KOPT-K1 (cell line): ENCODE data around the gene SF3B6.
A peak's percentile ranks its signal among the peaks of the same experiment; 100 is the strongest.

ENCODE experiments used
- H3K27ac ChIP-seq: fragments of 200-600 bp; sonication (generic); 2 replicates; pipeline ENCODE4 v1.5.1; 2016; ENCODE audit warnings: antibody characterized with exemption, mild to moderate bottlenecking, low read depth, low read length; ENCODE audit not compliant: poor library complexity, severe bottlenecking
- H3K36me3 ChIP-seq: fragments of 200-600 bp; sonication (generic); 2 replicates; pipeline ENCODE4 v1.5.1; 2017; ENCODE audit warnings: antibody characterized with exemption, mild to moderate bottlenecking, low read length, moderate library complexity; ENCODE audit not compliant: insufficient read depth
- H3K9me3 ChIP-seq: fragments of 200-600 bp; sonication (generic); 2 replicates; pipeline ENCODE4 v1.5.1; 2017; ENCODE audit warnings: antibody characterized with exemption, low read length, mild to moderate bottlenecking; ENCODE audit not compliant: insufficient read depth, poor library complexity, severe bottlenecking

SF3B6 gene

DNA sequence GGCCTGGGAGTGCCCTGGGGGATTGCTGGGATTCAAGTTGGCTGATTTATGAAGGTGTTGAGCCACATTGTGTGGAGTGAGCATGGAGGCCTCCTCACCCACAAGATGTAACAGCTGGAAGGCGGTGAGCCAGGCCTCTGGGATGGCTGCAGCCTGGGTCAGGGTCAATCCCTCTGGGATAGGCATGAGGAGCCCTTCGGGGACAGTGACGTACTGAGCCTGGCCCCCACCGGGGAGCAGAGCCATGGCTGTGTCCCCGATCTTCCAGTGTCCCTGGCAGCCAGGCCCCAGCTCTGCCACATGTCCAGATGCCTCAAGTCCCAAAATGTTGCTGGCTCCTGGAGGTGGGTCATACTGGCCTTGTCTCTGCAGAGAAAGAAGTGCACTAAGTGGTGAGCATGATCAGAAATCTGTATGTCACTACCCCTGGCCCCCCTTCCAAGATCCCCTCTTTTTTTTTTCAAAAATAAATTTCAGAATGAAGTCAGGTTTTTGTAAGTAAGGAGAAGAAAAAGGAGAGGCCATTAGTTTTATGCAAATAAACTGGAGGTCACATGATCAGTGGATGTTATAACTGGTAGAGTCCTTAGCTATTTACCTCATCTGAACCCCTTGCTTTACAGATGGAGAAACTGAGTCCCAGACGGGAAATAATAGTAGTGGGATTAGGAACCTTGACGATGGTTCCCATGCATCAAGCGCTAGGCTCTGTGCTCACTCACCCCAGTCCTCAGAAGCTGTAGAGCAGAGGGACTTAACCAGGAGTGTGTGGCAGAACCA, 6.9 kb upstream of the SF3B6 start:
- Histone ChIP-seq H3K36me3 (no peaks in the 10 kb centered on the region), H3K27ac (peak overlapping the region; percentile 62), H3K9me3 (no peaks in the 10 kb centered on the region)

DNA sequence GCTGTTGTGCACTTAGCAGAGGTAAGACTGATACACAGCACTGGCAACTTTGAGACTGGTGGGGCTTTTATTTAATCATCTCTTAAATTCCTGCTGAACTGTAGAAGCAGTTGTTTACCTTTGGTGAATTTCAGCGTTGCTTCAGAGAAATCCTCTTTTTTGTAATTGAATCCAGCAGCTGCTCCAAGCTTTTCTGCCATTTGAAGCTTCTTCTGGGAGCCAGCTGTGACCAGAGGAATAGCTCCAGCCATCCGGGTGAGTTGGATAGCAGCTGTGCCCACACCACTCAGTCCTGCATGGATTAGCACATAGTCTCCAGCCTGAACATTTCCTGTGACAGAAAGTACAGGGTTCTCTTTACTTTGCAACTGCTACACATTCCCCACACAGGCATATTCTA, 4.6 kb upstream of the SF3B6 start:
- H3K36me3 ChIP-seq = no peaks in the 10 kb centered on the region
- H3K9me3 ChIP-seq = no peaks in the 10 kb centered on the region
- no peak overlapping the region for H3K27ac ChIP-seq

DNA sequence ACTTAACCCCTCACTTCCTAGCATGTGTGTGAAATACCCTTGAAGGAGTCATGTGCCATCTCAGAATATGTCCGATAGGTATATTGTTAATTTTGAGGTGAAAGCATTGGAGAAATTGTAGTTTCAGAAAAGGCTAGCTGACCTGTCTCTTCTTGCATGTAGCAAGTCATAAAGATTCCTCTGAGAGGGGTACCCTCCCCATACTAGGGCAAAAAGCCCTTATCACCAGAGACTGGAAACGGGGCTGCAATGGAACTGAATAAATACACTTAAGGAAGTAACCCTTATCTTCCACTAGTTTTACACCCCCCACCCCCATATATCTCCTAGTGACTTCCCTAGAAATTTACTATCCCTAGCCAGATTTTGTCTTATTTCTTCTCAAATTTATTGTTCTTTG, 1.8 kb upstream of the SF3B6 start:
- H3K9me3 ChIP-seq = no peaks in the 10 kb centered on the region
- peaks cover 19% of the 10 kb centered on the region for H3K36me3 ChIP-seq
- no peak overlapping the region for H3K27ac ChIP-seq

DNA sequence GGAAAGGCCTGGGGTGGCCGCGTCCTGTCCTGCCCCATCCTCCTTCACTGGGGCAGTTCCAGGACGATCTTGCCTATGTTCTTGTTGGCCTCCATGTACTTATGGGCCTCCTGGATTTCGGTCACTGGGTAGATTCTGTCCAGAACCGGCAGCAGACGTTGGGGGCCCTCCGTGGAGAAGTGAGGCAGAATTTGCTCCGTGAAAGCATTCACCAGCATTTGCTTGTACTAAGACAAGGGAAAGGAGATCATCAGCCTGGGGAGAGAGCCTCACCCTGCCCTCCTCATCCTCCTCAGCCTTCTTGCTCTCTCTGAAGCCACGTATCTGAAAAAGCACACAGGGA, 1.4 kb upstream of the SF3B6 start:
- Histone ChIP-seq H3K9me3 (no peaks in the 10 kb centered on the region), H3K27ac (peak overlapping the region; percentile 71), H3K36me3 (peaks cover 23% of the 10 kb centered on the region)

DNA sequence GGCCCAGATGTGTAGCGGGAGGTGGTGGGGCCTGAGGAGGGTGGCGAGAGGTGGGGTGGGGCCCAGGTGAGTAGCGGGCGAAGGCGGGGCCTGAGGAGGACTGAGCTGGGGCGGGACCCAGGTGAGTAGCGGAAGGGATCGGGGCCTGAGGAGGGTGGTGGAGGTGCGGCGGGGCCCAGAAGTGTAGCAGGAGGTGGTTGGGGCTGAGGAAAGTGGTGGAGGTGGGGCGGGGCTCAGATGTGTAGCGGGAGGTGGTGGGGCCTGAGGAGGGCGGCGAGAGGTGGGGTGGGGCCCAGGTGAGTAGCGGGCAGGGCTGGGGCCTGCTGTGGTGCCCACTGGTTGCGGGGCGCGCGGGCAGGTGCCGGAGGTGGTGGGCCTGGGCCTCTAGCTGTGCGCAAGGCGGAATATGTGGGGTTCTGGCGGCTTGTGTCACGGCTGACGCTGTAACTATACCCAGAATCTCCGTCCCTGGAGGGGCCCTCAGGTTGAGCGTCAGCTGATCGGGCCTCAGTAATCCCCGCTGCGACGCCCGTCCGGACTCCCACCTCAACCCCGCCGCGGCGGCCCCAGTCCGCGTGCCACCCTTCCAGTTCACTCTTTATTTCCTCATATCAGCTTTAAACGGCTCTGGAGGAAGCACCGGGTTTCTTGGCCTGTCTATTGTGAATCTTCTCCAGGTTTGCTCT, 866 bp upstream of the SF3B6 start:
- Histone ChIP-seq H3K36me3 (peaks cover 28% of the 10 kb centered on the region), H3K27ac (peak overlapping the region; percentile 71), H3K9me3 (no peaks in the 10 kb centered on the region)

DNA sequence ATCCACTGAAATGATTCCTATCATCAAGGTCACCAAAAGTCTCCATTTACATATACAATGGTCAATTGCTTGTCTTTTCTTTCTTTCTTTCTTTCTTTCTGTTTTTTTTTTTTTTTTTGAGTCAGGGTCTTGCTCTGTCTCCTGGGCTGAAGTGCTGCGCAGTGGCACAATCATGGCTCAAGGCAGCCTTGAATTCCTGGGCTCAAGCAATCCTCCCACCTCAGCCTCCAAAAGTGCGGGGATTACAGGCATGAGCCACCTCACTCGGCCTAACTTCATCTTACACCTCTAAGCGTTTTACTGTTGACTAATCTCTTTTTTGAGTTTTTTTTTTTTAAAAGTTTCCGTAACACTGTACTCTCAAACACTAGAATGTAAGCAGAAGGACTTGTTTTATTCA, 867 bp downstream of the SF3B6 start:
- Histone ChIP-seq H3K9me3 (no peaks in the 10 kb centered on the region), H3K27ac (peak overlapping the region; percentile 71)

DNA sequence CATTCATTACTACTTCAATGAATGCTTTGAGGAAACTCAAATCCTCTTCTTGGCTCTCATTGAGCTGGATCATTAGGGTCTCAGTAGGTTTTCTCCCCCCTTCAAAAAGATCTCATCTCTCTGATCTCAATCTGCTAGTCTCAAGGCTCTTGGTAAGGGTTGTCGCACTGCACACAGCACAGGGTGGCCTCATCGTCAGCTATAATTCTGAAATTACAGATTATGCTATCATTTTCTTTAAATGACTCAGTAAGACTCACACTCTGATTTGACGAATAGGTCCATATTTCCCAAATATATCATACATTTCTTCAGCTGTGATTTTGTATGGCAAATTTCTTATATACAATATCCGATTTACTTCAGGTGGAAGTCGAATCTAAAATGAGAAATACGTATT, 2.3 kb downstream of the SF3B6 start:
- no peaks in the 10 kb centered on the region for H3K9me3 ChIP-seq
- peaks cover 55% of the 10 kb centered on the region for H3K36me3 ChIP-seq
- no peak overlapping the region for H3K27ac ChIP-seq

More for the DNA sequence above, 867 bp downstream of the SF3B6 start:
- H3K36me3 ChIP-seq = peaks cover 41% of the 10 kb centered on the region

DNA sequence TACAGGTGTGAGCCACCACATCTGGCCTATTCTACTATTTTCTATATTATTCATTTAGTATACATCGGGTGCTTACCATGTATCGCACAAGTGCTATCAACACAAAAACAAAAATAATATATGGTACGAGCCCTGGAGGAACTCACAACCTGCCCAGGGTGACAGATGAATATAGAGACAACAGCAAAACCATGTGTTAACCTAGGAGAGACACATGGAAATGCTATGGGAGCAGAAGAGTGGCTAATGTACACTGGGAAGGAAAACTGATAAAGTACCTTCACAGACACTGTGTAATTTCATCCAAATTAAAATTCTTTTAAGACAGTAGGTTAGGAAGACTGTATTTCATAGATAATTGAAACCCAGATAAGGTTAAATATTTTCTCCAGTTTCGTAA, 3.9 kb downstream of the SF3B6 start:
- peaks cover 71% of the 10 kb centered on the region for H3K36me3 ChIP-seq
- H3K9me3 ChIP-seq = no peaks in the 10 kb centered on the region
- no peak overlapping the region for H3K27ac ChIP-seq

DNA sequence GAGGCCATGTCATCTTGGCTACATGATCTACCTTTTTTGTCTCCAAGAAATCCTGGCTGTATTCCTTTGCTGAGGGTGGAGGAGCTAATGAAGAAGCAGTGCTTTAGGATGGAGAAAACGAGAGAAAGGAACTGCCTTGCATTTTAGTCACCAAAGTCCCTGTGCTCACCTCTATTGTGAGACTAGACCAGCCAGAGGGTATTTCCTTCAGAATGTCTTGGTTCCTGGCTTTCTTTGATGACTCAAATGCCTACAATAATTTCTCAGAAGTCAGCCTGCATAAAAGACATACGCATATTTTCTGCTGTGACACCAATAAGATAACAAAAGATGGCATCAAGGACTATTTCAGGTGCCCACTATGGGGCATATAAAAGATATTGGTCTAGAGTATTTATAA, 10.8 kb downstream of the SF3B6 start:
- H3K9me3 ChIP-seq = no peaks in the 10 kb centered on the region
- no peak overlapping the region for H3K27ac ChIP-seq
- H3K36me3 ChIP-seq = peaks cover 45% of the 10 kb centered on the region

DNA sequence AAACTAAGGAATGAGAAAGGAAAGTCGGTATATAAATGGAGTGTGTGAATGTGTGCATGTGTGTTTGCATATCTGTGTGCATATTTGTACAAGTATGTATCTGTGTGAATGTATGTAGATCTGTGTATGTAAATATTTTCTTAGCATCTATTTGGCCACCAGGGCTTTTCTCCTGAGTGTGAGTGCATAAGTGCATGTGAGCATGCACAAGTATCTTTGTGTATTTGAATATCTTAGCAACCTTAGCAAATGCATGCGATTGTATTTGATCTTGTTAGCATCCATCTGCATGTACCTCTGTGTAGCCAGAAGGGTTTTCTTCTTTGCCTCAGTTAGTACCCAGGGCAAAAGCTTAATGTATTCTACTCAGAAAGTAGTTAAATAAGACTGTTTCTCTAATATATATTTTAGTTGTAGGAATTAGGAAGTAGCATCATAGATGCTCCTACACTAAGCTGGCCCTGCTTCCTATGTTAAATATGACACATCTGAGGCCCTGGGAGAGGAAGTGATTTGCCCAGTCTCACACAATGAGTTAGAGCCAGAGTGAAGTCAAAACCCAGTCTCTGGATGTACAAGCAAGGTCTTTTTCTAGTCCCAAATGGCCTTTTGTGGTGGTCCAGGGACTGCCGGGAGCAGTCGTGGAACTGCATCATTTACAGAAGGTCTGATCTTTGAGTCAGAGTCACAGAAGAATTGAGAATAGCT, 17.4 kb downstream of the SF3B6 start:
- no peaks in the 10 kb centered on the region for H3K9me3 ChIP-seq
- H3K36me3 ChIP-seq = no peaks in the 10 kb centered on the region
- no peak overlapping the region for H3K27ac ChIP-seq

DNA sequence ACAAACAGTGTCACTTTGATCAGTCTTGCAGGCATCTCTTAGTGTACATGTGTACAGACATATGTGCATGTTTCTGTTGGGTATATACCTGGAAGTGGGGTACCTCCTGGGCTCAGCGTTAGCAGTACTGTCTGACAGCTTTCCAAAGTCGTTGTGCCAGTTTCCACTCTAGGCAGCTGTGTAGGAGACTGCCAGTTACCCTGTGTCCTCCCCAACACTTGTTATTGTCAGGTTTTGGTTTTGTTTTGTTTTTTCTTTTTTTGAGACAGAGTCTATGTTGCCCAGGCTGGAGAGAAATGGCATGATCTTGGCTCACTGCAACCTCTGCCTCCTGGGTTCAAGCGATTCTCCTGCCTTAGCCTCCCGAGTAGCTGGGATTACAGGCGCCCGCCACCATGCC, 20.4 kb downstream of the SF3B6 start:
- Histone ChIP-seq H3K36me3 (no peaks in the 10 kb centered on the region), H3K9me3 (no peaks in the 10 kb centered on the region), H3K27ac (no peak overlapping the region)

DNA sequence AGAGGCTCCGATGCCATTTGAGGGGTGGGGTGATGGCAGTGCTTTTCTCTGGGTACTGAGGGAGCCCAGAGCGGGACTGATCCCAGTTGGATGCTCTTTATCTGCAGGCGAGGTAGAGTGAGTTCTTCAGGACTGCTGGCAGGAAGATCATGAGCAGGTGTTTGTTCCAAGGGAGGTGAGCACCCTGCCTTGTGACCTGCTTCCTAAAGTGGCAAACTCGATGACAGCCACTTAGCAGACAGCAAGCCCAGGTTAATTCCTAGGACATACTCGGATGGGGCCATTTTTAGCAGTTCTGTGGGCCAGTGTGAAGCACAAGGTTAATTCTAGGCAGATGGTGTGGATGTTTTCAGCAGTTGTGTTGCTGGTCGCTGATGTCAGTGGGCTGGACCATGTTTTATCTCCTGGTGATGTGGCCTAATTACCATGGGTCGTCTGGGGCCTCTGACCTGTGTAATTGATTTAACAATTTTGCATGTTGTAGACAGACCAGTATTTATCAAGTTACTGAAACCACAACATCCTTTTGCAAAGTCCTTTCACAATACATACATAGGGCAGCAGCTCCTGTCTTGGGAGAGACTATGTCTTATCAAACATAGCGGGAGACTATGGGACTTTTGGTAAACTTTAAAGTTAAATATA, 21.6 kb downstream of the SF3B6 start:
- H3K9me3 ChIP-seq = no peaks in the 10 kb centered on the region

DNA sequence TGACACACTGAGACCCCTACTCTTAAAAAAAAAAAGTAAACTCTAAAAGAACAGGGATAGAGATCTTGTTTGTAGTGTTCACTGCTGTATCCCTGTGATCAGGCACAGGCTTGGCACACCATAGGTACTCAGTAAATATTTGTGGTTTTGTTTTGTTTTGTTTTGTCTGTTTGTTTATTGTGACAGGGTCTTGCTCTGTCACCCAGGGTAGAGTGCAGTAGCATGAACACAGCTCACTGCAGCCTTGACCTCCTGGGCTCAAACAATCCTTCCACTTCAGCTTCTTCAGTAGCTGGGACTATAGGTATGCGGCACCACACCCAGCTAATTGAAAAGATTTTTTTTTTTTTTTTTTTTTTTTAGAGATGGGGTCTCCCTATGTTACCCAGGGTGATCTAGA, 23.2 kb downstream of the SF3B6 start:
- Histone ChIP-seq H3K27ac (no peak overlapping the region), H3K36me3 (no peaks in the 10 kb centered on the region), H3K9me3 (no peaks in the 10 kb centered on the region)

More for the DNA sequence above, 21.6 kb downstream of the SF3B6 start:
- Histone ChIP-seq H3K36me3 (no peaks in the 10 kb centered on the region), H3K27ac (no peak overlapping the region)

DNA sequence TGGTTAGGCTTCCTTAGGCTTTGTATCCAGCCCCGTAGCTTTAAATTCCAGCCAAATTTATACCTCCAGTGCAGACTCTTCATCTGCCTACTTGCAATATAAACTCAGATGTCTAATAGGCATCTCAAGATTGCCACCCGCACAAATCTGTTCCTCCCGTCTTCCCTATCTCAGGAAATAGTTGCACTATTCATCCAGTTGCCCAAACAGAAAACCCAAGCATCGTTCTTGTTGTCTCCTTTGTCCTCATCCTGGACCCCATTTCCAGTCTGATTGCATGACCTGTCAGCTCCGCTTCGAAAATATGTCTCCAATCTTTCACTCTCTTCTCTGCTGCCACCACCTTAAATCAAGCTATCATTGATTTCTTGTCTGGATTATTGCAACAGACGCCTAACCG, 24.3 kb downstream of the SF3B6 start:
- Histone ChIP-seq H3K27ac (no peak overlapping the region), H3K9me3 (no peaks in the 10 kb centered on the region), H3K36me3 (no peaks in the 10 kb centered on the region)
